Measurements from ENCODE around the gene THADA.
"Not testable (repeated sequence)": the region's sequence is repeated elsewhere in the genome, so short reads cannot be mapped to it uniquely, and the experiment has no call there.

Gene THADA

DNA sequence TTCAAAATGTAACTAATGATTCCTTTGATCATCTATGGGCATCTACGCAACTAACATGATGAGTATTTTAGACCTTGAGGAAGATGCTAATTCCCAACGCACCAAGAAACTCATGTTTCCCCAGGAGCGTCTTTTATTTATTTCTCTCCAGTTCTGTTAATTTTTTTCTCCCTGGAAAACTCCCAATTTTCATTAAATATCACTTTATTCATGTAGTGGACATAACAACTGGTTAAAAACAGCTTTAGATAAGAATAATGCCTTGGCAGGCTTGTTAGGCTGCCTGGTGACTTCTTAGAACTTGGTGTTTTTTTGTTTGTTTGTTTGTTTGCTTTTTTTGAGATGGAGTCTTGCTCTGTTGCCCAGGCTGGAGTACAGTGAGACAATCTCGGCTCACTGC lies 306.5 kb downstream of the THADA start:
- POLR2A ChIA-PET: no interaction called here
- H3K36me3 ChIP-seq (ENCODE audit: control insufficient read depth in 4 of 4, insufficient read depth in 4 of 4, low read length in 3 of 4): peaks cover 25 to 59% (median 44%) of the 10 kb centered on the region in 4 experiments
- H3K27ac ChIP-seq (ENCODE audit: insufficient read depth in 1 of 2, low read depth in 1 of 2, low read length in 2 of 2, poor library complexity in 1 of 2, severe bottlenecking in 2 of 2): no peak overlapping the region
- H3K4me3 ChIP-seq (ENCODE audit: control insufficient read depth in 1 of 7, extremely low read depth in 1 of 7, insufficient read depth in 4 of 7, low read depth in 2 of 7, low read length in 6 of 7): no peak overlapping the region
- H3K9me3 ChIP-seq (ENCODE audit: control extremely low read depth in 1 of 5, control insufficient read depth in 4 of 5, insufficient read depth in 2 of 5, low read depth in 1 of 5, low read length in 4 of 5): peaks cover 2 to 22% (median 17%) of the 10 kb centered on the region in 5 experiments
- CTCF ChIA-PET: interaction anchor here (1.3 to 1.5 kb wide), 2 partner anchors 12 to 22 kb away, joined by 3 read pairs; no protein-coding TSS in a partner anchor
- 100% methylated on average over 2 of the region's 4 CpGs for WGBS (ENCODE audit: insufficient coverage)
- no peak for DNase-seq
- H3K27me3 ChIP-seq (replicated peaks in 2 of 5; ENCODE audit: control insufficient read depth in 4 of 5, insufficient read depth in 5 of 5, low read length in 4 of 5): no peaks in the 10 kb centered on the region
- peaks cover 0 to 8% (median 6%) of the 10 kb centered on the region in 4 experiments for H3K4me1 ChIP-seq (ENCODE audit: control extremely low read depth in 1 of 4, control insufficient read depth in 4 of 4, insufficient read depth in 4 of 4, low read length in 3 of 4)

DNA sequence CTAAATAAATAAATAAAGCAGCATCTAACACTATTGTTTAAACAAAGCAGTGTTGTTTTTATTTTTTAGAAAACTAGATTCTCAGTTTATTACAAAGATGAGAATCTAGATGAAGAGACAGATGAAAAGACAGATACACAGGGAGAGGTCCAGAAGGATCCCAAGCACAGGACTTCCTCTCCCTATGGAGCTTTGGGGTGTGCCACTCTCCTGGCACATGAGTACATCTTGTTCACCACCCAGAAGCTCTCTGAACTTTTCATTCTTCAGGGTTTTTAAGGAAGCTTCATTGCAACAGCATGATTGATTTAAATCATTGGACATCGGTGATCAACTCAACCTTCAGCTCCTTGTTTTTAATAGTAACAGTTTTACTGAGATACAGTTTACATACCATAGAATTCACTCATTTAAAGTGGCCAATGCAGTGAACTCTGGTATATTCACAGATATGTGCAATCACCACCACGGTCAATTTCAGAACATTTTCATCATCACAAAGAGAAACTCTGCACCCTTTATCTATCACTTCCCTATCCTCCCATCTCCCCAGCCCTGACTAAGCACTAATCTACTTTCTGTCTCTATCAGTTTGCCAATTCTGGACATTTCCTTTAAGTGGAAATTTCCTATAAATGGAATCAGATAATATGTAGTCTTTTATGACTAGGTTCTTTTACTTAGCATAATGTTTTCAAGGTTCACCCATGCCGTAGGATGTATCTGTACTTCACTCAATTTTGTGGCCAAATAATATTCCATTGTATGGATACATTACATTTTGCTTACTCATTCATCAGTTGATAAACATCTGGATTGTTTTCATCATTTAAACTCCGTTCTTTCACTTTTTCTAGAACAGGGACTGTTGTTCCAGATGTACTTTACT lies 307.2 kb downstream of the THADA start:
- CTCF ChIA-PET: interaction anchor here (1.3 kb wide), 1 partner anchor 12 kb away, joined by 3 read pairs; no protein-coding TSS in a partner anchor
- Histone ChIP-seq H3K36me3 (ENCODE audit: control insufficient read depth in 4 of 4, insufficient read depth in 4 of 4, low read length in 3 of 4) (peaks cover 31 to 65% (median 46%) of the 10 kb centered on the region in 4 experiments), H3K27me3 (replicated peaks in 2 of 5; ENCODE audit: control insufficient read depth in 4 of 5, insufficient read depth in 5 of 5, low read length in 4 of 5) (no peaks in the 10 kb centered on the region), H3K4me3 (ENCODE audit: control insufficient read depth in 1 of 7, extremely low read depth in 1 of 7, insufficient read depth in 4 of 7, low read depth in 2 of 7, low read length in 6 of 7) (no peak overlapping the region), H3K27ac (ENCODE audit: insufficient read depth in 1 of 2, low read depth in 1 of 2, low read length in 2 of 2, poor library complexity in 1 of 2, severe bottlenecking in 2 of 2) (no peak overlapping the region), H3K9me3 (ENCODE audit: control extremely low read depth in 1 of 5, control insufficient read depth in 4 of 5, insufficient read depth in 2 of 5, low read depth in 1 of 5, low read length in 4 of 5) (peaks cover 2 to 27% (median 21%) of the 10 kb centered on the region in 5 experiments), H3K4me1 (ENCODE audit: control extremely low read depth in 1 of 4, control insufficient read depth in 4 of 4, insufficient read depth in 4 of 4, low read length in 3 of 4) (peaks cover 0 to 4% (median 1%) of the 10 kb centered on the region in 4 experiments)
- WGBS (ENCODE audit: insufficient coverage): 86% methylated on average over 1 of the region's 4 CpGs
- no peak for DNase-seq
- POLR2A ChIA-PET: no interaction called here

DNA sequence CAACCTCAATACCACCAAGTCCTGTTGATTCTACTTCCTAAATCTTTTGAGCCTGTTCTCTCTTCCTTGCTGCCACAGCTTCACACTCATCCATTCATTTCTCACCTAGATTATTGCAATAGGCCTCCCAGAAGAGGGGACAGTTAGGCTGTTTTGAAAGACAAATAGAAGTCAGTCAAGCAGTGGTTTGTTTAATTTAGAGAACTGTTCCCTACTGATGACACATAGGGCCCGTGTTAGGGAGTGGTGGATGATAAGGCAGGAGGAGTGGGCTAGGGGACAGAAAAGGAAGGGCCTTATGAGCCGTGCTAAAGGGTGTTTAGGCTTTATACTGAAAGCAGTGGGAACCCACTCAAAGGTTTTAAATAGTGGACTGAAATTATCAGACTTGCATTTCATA lies 309.9 kb downstream of the THADA start:
- Histone ChIP-seq H3K27me3 (replicated peaks in 2 of 5; ENCODE audit: control insufficient read depth in 4 of 5, insufficient read depth in 5 of 5, low read length in 4 of 5) (no peaks in the 10 kb centered on the region), H3K4me3 (ENCODE audit: control insufficient read depth in 1 of 7, extremely low read depth in 1 of 7, insufficient read depth in 4 of 7, low read depth in 2 of 7, low read length in 6 of 7) (peak overlapping the region in 1 of 7 experiments; percentile 15), H3K9me3 (ENCODE audit: control extremely low read depth in 1 of 5, control insufficient read depth in 4 of 5, insufficient read depth in 2 of 5, low read depth in 1 of 5, low read length in 4 of 5) (peaks cover 2 to 33% (median 21%) of the 10 kb centered on the region in 5 experiments), H3K36me3 (ENCODE audit: control insufficient read depth in 4 of 4, insufficient read depth in 4 of 4, low read length in 3 of 4) (peaks cover 28 to 67% (median 50%) of the 10 kb centered on the region in 4 experiments), H3K4me1 (ENCODE audit: control extremely low read depth in 1 of 4, control insufficient read depth in 4 of 4, insufficient read depth in 4 of 4, low read length in 3 of 4) (no peaks in the 10 kb centered on the region), H3K27ac (ENCODE audit: insufficient read depth in 1 of 2, low read depth in 1 of 2, low read length in 2 of 2, poor library complexity in 1 of 2, severe bottlenecking in 2 of 2) (no peak overlapping the region)
- CTCF ChIA-PET: no interaction called here
- no peak for DNase-seq
- 100% methylated on average over 2 of the region's 2 CpGs for WGBS (ENCODE audit: insufficient coverage)
- POLR2A ChIA-PET: no interaction called here

DNA sequence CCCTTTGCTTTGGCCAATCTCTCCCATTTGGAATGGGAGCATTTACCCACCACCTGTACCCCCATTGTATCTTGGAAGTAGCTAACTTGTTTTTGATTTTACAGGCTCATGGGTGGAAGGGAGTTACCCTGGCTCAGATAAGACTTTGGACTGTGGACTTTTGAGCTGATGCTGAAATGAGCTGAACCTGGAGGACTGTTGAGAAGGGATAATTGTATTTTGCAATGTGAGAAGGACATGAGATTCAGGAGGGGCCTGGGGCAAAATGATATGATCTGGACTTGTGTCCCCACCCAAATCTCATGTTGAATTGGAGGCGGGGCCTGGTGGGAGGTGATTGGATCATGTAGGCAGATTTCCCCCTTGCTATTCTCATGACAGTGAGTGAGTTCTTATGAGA lies 310.9 kb downstream of the THADA start:
- Histone ChIP-seq H3K27ac (ENCODE audit: insufficient read depth in 1 of 2, low read depth in 1 of 2, low read length in 2 of 2, poor library complexity in 1 of 2, severe bottlenecking in 2 of 2) (no peak overlapping the region), H3K27me3 (replicated peaks in 2 of 5; ENCODE audit: control insufficient read depth in 4 of 5, insufficient read depth in 5 of 5, low read length in 4 of 5) (no peaks in the 10 kb centered on the region), H3K36me3 (ENCODE audit: control insufficient read depth in 4 of 4, insufficient read depth in 4 of 4, low read length in 3 of 4) (peaks cover 28 to 62% (median 47%) of the 10 kb centered on the region in 4 experiments), H3K4me3 (ENCODE audit: control insufficient read depth in 1 of 7, extremely low read depth in 1 of 7, insufficient read depth in 4 of 7, low read depth in 2 of 7, low read length in 6 of 7) (no peak overlapping the region), H3K4me1 (ENCODE audit: control extremely low read depth in 1 of 4, control insufficient read depth in 4 of 4, insufficient read depth in 4 of 4, low read length in 3 of 4) (no peaks in the 10 kb centered on the region), H3K9me3 (ENCODE audit: control extremely low read depth in 1 of 5, control insufficient read depth in 4 of 5, insufficient read depth in 2 of 5, low read depth in 1 of 5, low read length in 4 of 5) (peaks cover 2 to 33% (median 21%) of the 10 kb centered on the region in 5 experiments)
- 100% methylated on average over 1 of the region's 1 CpG for WGBS (ENCODE audit: insufficient coverage)
- DNase-seq: peak in 1 of 3 donors; percentile 12
- ChIA-PET CTCF (interaction anchor here (1.5 kb wide), 1 partner anchor 22 kb away, joined by 4 read pairs; no protein-coding TSS in a partner anchor), POLR2A (no interaction called here)

DNA sequence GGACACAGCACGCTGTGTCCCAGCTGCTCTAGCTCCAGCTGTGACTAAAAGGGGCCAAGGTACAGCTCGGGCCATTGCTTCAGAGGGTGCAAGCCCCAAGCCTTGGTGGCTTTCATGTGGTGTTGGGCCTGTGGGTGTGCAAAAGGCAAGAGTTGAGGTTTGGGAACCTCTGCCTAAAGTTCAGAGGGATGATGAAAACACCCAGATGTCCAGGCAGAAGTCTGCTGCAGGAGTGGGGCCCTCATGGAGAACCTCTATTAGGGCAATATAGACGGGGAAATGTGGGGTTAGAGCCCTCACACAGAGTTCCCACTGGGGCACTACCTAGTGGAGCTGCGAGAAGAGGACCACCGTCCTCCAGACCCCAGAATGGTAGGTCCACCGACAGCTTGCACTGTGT lies 311.5 kb downstream of the THADA start:
- H3K27me3 ChIP-seq (replicated peaks in 2 of 5; ENCODE audit: control insufficient read depth in 4 of 5, insufficient read depth in 5 of 5, low read length in 4 of 5); H3K4me1 ChIP-seq (ENCODE audit: control extremely low read depth in 1 of 4, control insufficient read depth in 4 of 4, insufficient read depth in 4 of 4, low read length in 3 of 4); POLR2A ChIA-PET; H3K27ac ChIP-seq (ENCODE audit: insufficient read depth in 1 of 2, low read depth in 1 of 2, low read length in 2 of 2, poor library complexity in 1 of 2, severe bottlenecking in 2 of 2); H3K4me3 ChIP-seq (ENCODE audit: control insufficient read depth in 1 of 7, extremely low read depth in 1 of 7, insufficient read depth in 4 of 7, low read depth in 2 of 7, low read length in 6 of 7): not testable (repeated sequence)
- DNase-seq: peak in 2 of 3 donors; percentile 17
- CTCF ChIA-PET: interaction anchor here (1.5 kb wide), 1 partner anchor 23 kb away, joined by 4 read pairs; no protein-coding TSS in a partner anchor
- Histone ChIP-seq H3K36me3 (ENCODE audit: control insufficient read depth in 4 of 4, insufficient read depth in 4 of 4, low read length in 3 of 4) (peaks cover 28 to 65% (median 51%) of the 10 kb centered on the region in 4 experiments), H3K9me3 (ENCODE audit: control extremely low read depth in 1 of 5, control insufficient read depth in 4 of 5, insufficient read depth in 2 of 5, low read depth in 1 of 5, low read length in 4 of 5) (peaks cover 2 to 33% (median 21%) of the 10 kb centered on the region in 5 experiments)
- 95% methylated on average over 6 of the region's 6 CpGs for WGBS (ENCODE audit: insufficient coverage)

DNA sequence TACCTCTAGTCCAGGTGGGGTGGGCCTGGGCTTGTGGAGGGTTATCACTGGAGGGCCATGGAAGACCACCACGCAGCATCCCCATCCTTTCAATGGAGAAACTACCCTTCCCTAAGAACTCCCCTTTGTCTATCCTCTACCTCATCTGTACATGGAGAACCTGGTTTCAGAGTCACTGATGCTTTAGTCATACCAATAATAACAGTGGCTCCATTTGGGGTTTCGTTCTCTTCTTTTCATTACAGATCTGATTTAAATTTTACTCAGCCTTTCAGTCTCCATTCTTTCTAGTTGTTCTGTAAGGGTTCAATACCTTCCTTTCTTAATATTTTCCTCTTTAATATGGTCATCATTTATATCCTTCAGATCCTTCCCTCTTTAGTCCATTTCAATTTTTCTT lies 314.8 kb downstream of the THADA start:
- DNase-seq: no peak
- peaks cover 12 to 60% (median 36%) of the 10 kb centered on the region in 4 experiments for H3K36me3 ChIP-seq (ENCODE audit: control insufficient read depth in 4 of 4, insufficient read depth in 4 of 4, low read length in 3 of 4)
- H3K9me3 ChIP-seq (ENCODE audit: control extremely low read depth in 1 of 5, control insufficient read depth in 4 of 5, insufficient read depth in 2 of 5, low read depth in 1 of 5, low read length in 4 of 5): peaks cover 2 to 27% (median 20%) of the 10 kb centered on the region in 5 experiments
- peaks cover 0 to 5% (median 4%) of the 10 kb centered on the region in 4 experiments for H3K4me1 ChIP-seq (ENCODE audit: control extremely low read depth in 1 of 4, control insufficient read depth in 4 of 4, insufficient read depth in 4 of 4, low read length in 3 of 4)
- WGBS (ENCODE audit: insufficient coverage): 100% methylated on average over 2 of the region's 2 CpGs
- ChIA-PET POLR2A (no interaction called here), CTCF (interaction anchor here (0.6 kb wide), 1 partner anchor 26 kb away, joined by 3 read pairs; no protein-coding TSS in a partner anchor)
- H3K27ac ChIP-seq (ENCODE audit: insufficient read depth in 1 of 2, low read depth in 1 of 2, low read length in 2 of 2, poor library complexity in 1 of 2, severe bottlenecking in 2 of 2): no peak overlapping the region
- no peaks in the 10 kb centered on the region for H3K27me3 ChIP-seq (replicated peaks in 2 of 5; ENCODE audit: control insufficient read depth in 4 of 5, insufficient read depth in 5 of 5, low read length in 4 of 5)
- no peak overlapping the region for H3K4me3 ChIP-seq (ENCODE audit: control insufficient read depth in 1 of 7, extremely low read depth in 1 of 7, insufficient read depth in 4 of 7, low read depth in 2 of 7, low read length in 6 of 7)

Data from common myeloid progenitor, CD34-positive (primary cell).